HCT116 (cell line): ENCODE data around the gene SNAPC1.

Experiments used
- CEBPB ChIP-seq: IDR thresholded peaks from 2 replicates; pipeline ENCODE4 v1.6.1; 2012; ENCODE audit warnings: low read depth
- EZH2 ChIP-seq: fragments of 200-600 bp; sonication (generic); IDR thresholded peaks from 2 replicates; pipeline ENCODE4 v1.6.1; 2017; ENCODE audit warnings: antibody characterized with exemption, mixed run types
- EZH2phosphoT487 ChIP-seq: fragments of 200-600 bp; IDR thresholded peaks from 2 replicates; pipeline ENCODE4 v1.6.1; 2018; ENCODE audit warnings: antibody characterized with exemption, borderline replicate concordance
- FOSL1 ChIP-seq: IDR thresholded peaks from 2 replicates; pipeline ENCODE4 v1.6.1; 2012; ENCODE audit warnings: low read depth
- POLR2A ChIP-seq: IDR thresholded peaks from 2 replicates; pipeline ENCODE4 v1.7.0; 2011; ENCODE audit warnings: borderline replicate concordance; ENCODE audit not compliant: insufficient read depth, insufficient read length; ENCODE audit errors: extremely low read depth
- POLR2AphosphoS5 ChIP-seq: IDR thresholded peaks from 2 replicates; pipeline ENCODE4 v1.6.1; 2011; ENCODE audit warnings: mild to moderate bottlenecking, low read depth, low read length, moderate library complexity
- SIN3A ChIP-seq: IDR thresholded peaks from 2 replicates; pipeline ENCODE4 v1.6.1; 2012; ENCODE audit warnings: low read depth
- SP1 ChIP-seq: IDR thresholded peaks from 2 replicates; pipeline ENCODE4 v1.6.1; 2012; ENCODE audit warnings: low read depth
- TF ChIP-seq, protein P1 (sequence below): IDR thresholded peaks from 2 replicates; pipeline ENCODE4 v1.6.1; 2012
- TF ChIP-seq, protein P2 (sequence below), 3 experiments: fragments of 200-600 bp in 1 of 3; sonication (generic) in 1 of 3; IDR thresholded peaks in 2 of 3; conservative IDR thresholded peaks in 1 of 3; 2 replicates each; pipeline ENCODE4 v1.5.1; 2012 to 2017; ENCODE audit warnings: low read depth in 2 of 3, low read length in 2 of 3, antibody characterized with exemption in 1 of 3, borderline replicate concordance in 1 of 3, control low read depth in 1 of 3, mild to moderate bottlenecking in 1 of 3, mixed read lengths in 1 of 3, mixed run types in 1 of 3, moderate library complexity in 1 of 3; ENCODE audit not compliant: insufficient read depth in 1 of 3
- TF ChIP-seq, protein P3 (sequence below): IDR thresholded peaks from 2 replicates; pipeline ENCODE4 v1.6.1; 2011; ENCODE audit warnings: mild to moderate bottlenecking, low read length, moderate library complexity; ENCODE audit not compliant: insufficient replicate concordance; ENCODE audit errors: extremely low read depth

DNA sequence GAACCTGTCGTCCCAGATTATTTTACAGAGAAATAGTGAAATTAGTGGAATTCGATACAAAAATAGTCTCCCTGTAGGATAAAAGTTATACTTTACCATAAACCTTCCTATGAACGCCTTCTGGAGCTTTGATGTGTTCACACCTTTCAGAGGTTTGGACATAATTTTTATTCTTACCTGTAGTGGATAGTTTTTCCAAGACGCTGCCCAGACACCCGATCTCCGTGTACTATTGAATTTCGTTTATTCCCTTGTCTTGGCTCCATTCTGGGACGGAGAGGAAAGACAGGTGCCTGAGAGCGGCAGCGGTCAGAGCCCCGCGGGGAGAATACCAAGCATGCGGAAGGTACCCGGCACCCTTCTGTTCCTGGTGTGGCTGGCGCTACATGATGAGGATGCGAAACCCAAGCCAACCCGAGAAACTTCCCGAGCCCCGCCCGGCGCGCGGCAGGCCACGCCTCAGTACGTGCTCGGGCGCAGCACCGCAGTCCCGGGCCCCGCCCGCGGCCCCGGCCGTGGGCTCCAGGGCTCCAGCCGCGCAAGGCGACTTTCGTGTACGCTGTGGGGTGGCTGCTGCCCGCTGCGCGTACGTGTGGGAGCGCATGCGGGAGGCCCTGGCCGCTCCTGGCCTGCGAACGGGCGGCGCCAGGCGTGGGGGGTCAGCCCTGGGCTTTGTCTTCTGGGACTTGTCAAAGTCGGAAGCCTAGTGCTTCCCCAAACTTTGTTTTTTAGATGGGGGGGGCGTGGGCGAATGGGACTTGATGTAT lies 11.3 kb upstream of the SNAPC1 start:
- TF ChIP-seq, protein P1, sequence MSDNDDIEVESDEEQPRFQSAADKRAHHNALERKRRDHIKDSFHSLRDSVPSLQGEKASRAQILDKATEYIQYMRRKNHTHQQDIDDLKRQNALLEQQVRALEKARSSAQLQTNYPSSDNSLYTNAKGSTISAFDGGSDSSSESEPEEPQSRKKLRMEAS, result peak; percentile 92
- TF ChIP-seq EZH2phosphoT487 (no peak), POLR2AphosphoS5 (peak; percentile 90), POLR2A (peak; percentile 74), EZH2 (no peak), CEBPB (no peak), SP1 (peak; percentile 67), FOSL1 (no peak), SIN3A (peak; percentile 93)
- TF ChIP-seq, protein P2, sequence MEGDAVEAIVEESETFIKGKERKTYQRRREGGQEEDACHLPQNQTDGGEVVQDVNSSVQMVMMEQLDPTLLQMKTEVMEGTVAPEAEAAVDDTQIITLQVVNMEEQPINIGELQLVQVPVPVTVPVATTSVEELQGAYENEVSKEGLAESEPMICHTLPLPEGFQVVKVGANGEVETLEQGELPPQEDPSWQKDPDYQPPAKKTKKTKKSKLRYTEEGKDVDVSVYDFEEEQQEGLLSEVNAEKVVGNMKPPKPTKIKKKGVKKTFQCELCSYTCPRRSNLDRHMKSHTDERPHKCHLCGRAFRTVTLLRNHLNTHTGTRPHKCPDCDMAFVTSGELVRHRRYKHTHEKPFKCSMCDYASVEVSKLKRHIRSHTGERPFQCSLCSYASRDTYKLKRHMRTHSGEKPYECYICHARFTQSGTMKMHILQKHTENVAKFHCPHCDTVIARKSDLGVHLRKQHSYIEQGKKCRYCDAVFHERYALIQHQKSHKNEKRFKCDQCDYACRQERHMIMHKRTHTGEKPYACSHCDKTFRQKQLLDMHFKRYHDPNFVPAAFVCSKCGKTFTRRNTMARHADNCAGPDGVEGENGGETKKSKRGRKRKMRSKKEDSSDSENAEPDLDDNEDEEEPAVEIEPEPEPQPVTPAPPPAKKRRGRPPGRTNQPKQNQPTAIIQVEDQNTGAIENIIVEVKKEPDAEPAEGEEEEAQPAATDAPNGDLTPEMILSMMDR (IDR thresholded peaks at IDR 0.05 in 2 of 3, conservative IDR thresholded peaks at IDR 0.05 in 1 of 3; ENCODE audit: borderline replicate concordance in 1 of 3, insufficient read depth in 1 of 3, low read depth in 2 of 3, low read length in 2 of 3), result no peak
- TF ChIP-seq, protein P3, sequence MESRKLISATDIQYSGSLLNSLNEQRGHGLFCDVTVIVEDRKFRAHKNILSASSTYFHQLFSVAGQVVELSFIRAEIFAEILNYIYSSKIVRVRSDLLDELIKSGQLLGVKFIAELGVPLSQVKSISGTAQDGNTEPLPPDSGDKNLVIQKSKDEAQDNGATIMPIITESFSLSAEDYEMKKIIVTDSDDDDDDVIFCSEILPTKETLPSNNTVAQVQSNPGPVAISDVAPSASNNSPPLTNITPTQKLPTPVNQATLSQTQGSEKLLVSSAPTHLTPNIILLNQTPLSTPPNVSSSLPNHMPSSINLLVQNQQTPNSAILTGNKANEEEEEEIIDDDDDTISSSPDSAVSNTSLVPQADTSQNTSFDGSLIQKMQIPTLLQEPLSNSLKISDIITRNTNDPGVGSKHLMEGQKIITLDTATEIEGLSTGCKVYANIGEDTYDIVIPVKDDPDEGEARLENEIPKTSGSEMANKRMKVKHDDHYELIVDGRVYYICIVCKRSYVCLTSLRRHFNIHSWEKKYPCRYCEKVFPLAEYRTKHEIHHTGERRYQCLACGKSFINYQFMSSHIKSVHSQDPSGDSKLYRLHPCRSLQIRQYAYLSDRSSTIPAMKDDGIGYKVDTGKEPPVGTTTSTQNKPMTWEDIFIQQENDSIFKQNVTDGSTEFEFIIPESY, result no peak
